Urinary bladder (tissue), 4 donors: ENCODE measurements around the gene GPR3. TPM values are rescaled to one million over a fixed set of nuclear protein-coding genes. Genes with fewer than 3 reads are reported as not detected.

ENCODE experiments used
- DNase-seq: peaks from one replicate; pipeline ENCODE4 v3.0.0-alpha.2; 2015; ENCODE audit errors: extremely low spot score
- H3K27ac ChIP-seq: one replicate; pipeline ENCODE4 v1.5.1; 2013; ENCODE audit warnings: low read depth, mild to moderate bottlenecking, moderate library complexity
- H3K36me3 ChIP-seq: one replicate; pipeline ENCODE4 v1.6.1; 2013; ENCODE audit warnings: mild to moderate bottlenecking, moderate library complexity; ENCODE audit not compliant: insufficient read depth
- H3K4me1 ChIP-seq: one replicate; pipeline ENCODE4 v1.6.1; 2013; ENCODE audit warnings: mild to moderate bottlenecking, moderate library complexity; ENCODE audit not compliant: insufficient read depth
- H3K4me3 ChIP-seq: one replicate; pipeline ENCODE4 v1.5.1; 2013; ENCODE audit warnings: low read depth, low read length
- WGBS: extraction: QIAGEN DNeasy Blood & Tissue Kit; methylation state at CpG from one replicate; pipeline ENCODE4 v1.1.7; 2013; 5-methylcytosine and 5-hydroxymethylcytosine counted together
- polyA plus RNA-seq: library from polyadenylated mRNA; stranded (reverse); fragments of 200-250 nt; gene quantifications from one replicate; pipeline ENCODE4 v1.2.3, GENCODE V29; 2013
- total RNA-seq: library from RNA; depleted of rRNA; stranded (reverse); fragments of >200 nt; gene quantifications from one replicate; pipeline ENCODE4 v1.2.3, GENCODE V29; 2014
- donor health status: healthy with polysubstance abuse.
- donor health status: healthy.

The GPR3 gene
- total and polyA plus RNA-seq, 2 donors = 0.16 to 1.8 TPM

DNA sequence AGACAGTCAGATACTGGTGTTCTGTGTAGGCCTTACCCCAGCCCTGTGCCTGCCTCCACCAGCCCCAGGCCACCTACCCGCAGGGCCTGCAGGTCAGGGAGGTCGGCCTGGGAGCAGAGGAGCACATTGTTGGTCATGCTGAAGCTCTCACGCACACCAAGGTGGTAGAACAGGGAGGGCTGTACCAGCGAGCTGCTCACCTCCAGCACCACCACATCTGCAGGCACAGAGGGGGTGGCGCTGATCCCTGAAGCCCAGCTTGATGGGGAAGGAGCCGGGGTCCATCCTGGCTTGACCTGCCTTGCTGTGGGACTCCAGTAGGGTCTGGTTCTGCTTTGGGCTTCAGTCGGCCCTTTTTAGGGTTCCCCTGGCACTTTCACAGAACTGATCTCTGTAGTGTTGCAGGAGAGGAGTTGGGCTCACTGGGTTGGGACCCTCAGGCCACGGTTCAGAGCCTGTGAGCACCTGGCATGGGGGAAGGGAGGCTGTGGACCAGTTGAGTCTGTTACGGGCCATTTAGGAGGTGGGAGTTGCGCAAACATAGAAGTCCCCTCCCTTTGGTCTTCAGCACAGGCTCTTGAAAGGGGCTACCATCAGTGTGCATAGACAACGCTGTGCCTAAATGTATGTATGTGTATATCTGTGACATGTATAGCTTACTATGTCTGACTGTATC is 27.6 kb upstream of the GPR3 start:
- Histone ChIP-seq H3K4me3 (no peak overlapping the region), H3K4me1 (no peaks in the 10 kb centered on the region), H3K27ac (no peak overlapping the region), H3K36me3 (no peaks in the 10 kb centered on the region)
- 71% methylated on average over 11 of the region's 11 CpGs for WGBS
- DNase-seq = no peak

DNA sequence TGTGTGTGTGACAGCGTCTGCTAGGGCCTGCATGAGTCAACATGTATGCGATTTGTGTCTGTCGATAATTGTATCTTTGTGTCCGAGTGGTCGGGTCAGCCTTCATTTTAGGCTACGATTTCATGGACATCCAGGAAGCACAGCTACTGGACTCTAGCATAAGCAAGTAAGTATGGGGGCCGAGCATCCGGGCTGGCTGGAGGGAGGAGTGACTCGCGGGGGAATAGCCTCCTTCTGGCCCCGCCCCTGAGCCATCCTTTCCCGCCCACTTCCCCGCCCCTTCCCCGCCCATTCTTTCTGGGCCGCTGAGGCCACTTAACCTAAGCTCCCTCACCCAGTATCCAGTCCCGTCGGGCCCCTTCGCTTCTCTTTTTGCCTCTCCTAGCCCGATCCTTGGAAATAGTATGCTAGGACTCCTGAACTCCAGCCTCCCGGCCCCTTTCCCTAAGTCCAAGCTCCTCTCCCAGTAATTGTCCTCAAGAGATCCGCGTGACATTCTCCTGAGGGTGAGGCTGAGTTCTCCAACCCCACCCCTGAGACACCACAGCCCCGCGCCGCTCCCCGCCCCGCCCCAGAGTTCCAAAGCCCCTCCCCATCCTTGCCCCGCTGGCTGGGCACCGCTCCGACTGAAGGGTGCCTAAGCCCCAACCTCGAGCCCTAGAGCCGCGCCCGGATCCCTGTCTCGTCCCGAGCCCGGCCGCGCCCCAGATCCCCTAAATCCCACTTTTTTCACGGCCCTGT is 26.9 kb upstream of the GPR3 start:
- WGBS = 2% methylated on average over 40 of the region's 40 CpGs

DNA sequence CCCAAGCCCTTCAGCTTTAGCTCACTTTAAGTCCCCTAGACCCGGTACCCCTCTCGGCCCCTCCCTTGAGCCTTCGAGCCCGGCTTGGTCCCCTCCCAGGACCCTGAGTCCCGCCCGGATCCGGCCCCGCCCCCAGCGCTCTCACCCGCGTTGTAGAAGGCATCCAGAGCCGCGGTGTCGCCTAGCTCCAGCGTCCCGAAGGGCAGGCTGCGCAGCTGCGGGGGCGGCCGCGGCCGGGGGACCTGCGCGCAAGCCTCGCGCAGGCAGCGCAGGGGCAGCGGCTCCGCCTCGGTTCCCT is 26.4 kb upstream of the GPR3 start:
- peak overlapping the region; percentile 78 for H3K4me3 ChIP-seq
- H3K27ac ChIP-seq = peak overlapping the region; percentile 91
- DNase-seq = no peak
- H3K36me3 ChIP-seq = no peaks in the 10 kb centered on the region
- under 1% methylated on average over 30 of the region's 30 CpGs for WGBS
- H3K4me1 ChIP-seq = no peaks in the 10 kb centered on the region

More for the DNA sequence above, 26.9 kb upstream of the GPR3 start:
- Histone ChIP-seq H3K36me3 (no peaks in the 10 kb centered on the region), H3K27ac (peak overlapping the region; percentile 91), H3K4me1 (no peaks in the 10 kb centered on the region), H3K4me3 (peak overlapping the region; percentile 78)
- peak; percentile 74 for DNase-seq

DNA sequence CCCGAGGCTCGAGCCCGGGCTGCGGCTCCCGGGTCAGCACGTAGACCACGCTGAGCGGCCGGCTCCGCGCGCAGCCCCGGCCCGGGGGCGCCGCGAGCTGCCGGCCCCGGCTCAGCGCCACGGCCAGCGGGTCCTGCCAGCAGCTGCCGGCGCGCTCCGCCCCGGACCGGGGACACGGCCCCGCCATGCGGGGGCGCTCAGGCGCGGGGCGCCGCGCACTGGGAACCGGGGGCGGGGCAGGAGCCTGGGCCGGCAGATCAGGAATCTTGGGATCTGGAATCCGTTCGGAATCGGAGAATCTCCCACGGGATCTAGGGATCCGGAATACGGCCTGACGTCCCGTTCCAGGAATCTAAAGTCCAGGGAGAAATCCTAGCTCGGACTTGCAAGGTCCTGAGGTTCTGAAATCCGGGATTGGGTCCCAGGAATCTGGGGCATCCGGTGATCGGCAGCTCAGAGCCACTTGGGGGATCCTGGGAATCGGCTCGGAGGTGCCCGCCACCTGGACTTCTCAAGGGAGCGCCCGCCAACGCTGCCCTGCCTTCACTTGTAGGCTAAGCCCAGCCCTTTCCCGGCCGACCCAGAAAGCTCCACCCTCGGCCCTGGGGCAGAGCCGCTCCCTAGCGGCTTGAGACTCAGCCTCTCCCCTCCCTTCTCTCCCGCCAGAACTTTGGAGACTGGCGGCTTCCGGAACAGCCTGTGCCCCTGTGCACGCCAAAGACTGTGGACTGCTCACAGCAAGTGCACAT is 25.8 kb upstream of the GPR3 start, which contains the start of gene MAP3K6:
Gene MAP3K6, minus strand, starts transcription at position 551 of the 749 bp plus-strand sequence. Its CDS starts 364 bp downstream, at position 187.
- peak within 1 kb of the TSS; percentile 91 for H3K27ac ChIP-seq
- peak within 1 kb of the TSS; percentile 78 for H3K4me3 ChIP-seq
- peak; percentile 69 for DNase-seq
- H3K36me3 ChIP-seq = no peaks in the 10 kb centered on the region
- no peaks in the 10 kb centered on the region for H3K4me1 ChIP-seq
- WGBS = under 1% methylated on average over 67 of the region's 67 CpGs

DNA sequence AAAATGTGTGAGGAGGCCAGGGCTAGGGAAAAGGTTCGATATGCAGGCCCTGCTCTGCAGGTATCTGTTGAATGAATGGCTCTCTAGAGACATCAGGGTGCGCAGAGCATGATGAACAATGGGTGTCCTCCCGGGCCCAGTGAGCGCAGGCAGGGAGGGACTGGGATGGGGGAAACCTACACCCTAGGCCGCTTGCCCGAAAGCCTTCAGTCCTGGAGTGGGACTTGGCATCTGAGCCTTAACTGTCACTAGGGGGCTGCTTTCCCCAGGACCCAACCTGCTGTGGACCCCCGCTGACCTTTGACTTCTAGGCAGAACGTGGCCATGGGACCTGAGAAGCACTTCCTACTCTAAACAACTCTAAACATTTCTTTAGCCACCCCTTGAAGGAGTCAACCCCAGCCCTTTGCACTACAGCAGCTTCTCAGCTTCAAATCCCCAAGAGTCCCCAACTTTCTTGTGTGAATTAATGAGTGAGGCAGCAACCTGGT is 25.2 kb upstream of the GPR3 start:
- no peak for DNase-seq
- Histone ChIP-seq H3K36me3 (no peaks in the 10 kb centered on the region), H3K27ac (peak overlapping the region; percentile 47), H3K4me1 (no peaks in the 10 kb centered on the region), H3K4me3 (peak overlapping the region; percentile 78)
- WGBS = 33% methylated on average over 8 of the region's 8 CpGs

DNA sequence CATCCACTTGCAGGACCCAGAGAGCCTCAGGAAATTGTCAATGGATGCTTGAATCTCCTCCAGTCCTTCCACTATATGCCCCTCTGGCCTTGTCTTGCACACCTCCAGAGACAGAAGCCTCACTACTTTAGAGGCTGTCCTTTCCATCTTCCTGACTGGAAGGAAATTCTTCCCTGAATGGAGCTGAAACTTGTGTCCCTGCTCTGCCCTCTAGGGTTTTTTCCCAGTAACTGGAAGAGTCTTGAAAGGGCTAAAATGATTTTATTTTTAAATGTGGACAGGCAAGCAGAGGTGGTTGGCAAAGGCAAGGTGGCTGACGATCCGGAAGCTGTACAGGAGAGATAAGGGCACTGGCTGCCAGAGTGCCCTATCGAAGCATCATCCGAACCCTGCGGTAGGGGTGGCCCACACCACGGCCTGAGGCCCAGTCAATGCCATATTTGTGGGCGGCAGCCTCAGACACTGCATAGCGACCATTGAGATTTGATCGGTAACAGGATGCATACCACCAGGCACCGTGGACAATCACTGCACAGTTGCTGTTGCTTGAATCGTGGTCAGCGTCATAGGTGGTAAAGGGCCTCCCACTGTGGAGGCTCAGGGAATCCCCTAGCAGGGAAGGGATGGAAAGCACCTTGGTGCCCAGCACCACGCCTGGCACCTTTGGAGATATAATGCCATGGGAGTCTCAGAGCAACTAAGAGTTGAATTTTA is 23.4 kb upstream of the GPR3 start:
- DNase-seq = no peak
- Histone ChIP-seq H3K4me1 (no peaks in the 10 kb centered on the region), H3K27ac (no peak overlapping the region), H3K36me3 (no peaks in the 10 kb centered on the region), H3K4me3 (no peak overlapping the region)
- 76% methylated on average over 13 of the region's 13 CpGs for WGBS

DNA sequence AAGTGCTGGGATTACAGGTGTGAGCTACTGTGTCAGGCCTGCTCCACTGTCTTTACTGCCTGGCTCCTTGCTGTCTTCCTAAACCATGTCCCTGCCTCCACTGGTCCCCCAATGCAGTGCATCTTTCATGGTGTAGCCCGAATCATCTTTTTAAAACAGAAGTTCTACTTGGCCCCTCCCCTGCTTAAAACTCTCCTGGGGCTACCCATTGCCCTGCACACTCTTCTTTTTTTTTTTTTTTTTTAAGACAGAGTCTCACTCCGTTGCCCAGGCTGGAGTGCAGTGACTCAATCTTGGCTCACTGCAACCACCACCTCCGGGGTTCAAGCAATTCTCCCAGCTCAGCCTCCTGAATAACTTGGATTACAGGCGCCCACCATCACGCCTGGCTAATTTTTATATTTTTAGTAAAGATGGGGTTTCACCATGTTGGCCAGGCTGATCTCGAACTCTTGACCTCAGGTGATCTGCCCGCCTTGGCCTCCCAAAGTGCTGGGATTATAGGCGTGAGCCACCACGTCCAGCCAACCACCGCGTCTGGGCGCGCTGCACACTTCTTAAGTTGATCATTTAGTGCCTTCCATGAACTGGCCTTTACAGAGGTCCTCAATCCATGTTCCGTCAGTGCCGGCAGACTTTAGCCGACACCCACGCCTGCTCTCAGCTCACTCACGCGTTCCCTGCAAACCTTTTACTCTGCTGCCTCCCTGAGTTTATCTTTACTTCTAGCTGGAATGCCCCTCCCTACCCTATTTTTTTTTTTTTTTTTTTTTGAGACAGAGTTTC is 20.2 kb upstream of the GPR3 start:
- no peak overlapping the region for H3K27ac ChIP-seq
- no peak for DNase-seq
- WGBS = 88% methylated on average over 19 of the region's 19 CpGs
- H3K4me1 ChIP-seq = no peaks in the 10 kb centered on the region
- no peaks in the 10 kb centered on the region for H3K36me3 ChIP-seq
- H3K4me3 ChIP-seq = no peak overlapping the region

DNA sequence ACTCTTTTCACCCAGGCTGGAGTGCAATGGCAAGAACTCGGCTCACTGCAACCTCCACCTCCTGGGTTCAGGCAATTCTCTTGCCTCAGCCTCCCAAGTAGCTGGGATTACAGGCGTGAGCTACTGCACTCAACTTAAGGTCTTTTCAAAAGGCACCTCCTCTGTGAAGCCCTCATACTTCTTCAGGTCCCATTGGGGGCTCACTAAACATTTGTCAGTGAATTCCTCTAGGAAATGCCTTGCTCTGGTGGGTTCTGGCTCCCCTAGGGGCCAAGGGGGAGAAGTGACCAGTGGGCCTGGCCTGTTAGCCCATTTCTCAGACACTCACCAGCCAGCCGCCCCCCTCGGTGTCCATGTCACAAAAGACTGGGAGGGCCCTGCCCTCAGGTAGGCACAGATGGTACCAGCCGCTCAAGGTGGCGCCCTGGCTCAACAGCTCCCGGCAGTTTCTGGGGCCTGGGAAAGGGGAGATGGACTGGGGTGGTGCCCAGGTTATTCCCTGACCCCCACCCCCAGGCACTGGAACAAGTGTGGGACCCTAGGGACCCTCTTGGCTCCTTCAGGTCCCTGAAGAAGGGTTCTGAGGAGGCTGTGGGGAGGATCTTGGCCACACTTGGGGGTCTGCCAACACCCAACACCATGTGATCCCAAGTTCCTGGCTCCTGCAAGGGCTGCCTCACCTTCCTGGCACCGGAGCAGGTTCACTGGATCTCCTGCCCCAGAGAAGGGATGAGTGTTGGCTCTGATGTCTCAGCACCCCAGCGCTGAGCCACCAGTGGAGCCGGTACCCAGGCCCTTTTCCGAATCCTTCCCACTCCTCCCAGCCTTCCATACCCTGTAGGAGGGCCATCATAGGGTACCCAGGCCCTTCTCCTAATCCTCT is 19.4 kb upstream of the GPR3 start:
- 91% methylated on average over 11 of the region's 11 CpGs for WGBS
- Histone ChIP-seq H3K36me3 (no peaks in the 10 kb centered on the region), H3K4me1 (no peaks in the 10 kb centered on the region), H3K27ac (no peak overlapping the region), H3K4me3 (no peak overlapping the region)
- DNase-seq = no peak

DNA sequence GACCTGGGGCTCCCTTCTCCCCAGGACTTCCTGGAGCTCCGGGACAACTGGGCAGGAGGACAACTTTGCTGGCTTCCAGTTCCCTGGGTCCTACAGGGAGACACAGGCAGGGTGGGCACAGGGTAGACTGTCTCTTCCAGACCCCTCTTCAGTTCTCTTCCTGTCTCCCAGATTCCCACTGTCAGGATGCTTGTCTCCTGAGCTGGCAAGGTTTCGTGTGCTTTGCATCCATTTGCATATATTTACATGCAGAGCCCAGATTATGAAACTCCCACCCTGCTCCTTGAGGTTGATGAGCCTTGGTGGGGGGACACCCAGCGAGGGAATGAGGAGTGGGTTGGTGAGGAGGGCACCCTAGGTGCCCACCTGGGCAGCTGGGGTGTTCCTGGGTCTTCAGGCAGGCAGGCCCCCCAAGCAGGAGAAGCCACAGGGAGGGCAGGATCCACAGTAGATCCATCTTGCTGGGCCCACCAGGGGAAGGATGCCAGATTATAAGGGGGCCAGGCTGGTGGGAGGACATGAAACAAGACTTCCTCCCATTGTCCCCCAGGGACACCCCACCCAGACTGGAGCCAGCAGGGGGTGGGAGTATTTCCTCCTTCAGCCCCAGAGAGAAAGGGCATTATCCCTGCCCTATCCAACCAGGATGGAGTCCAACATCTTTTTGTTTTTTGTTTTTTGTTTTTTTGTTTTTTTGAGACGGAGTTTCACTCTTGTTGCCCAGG is 17.9 kb upstream of the GPR3 start, which contains the start of gene FCN3:
Gene FCN3, minus strand, starts transcription at position 463 of the 725 bp plus-strand sequence. Its CDS starts 6 bp downstream, at position 457.
- H3K4me3 ChIP-seq = no peak within 1 kb of the TSS
- 74% methylated on average over 4 of the region's 4 CpGs for WGBS
- no peaks in the 10 kb centered on the region for H3K4me1 ChIP-seq
- no peak within 1 kb of the TSS for H3K27ac ChIP-seq
- H3K36me3 ChIP-seq = no peaks in the 10 kb centered on the region
- no peak for DNase-seq

DNA sequence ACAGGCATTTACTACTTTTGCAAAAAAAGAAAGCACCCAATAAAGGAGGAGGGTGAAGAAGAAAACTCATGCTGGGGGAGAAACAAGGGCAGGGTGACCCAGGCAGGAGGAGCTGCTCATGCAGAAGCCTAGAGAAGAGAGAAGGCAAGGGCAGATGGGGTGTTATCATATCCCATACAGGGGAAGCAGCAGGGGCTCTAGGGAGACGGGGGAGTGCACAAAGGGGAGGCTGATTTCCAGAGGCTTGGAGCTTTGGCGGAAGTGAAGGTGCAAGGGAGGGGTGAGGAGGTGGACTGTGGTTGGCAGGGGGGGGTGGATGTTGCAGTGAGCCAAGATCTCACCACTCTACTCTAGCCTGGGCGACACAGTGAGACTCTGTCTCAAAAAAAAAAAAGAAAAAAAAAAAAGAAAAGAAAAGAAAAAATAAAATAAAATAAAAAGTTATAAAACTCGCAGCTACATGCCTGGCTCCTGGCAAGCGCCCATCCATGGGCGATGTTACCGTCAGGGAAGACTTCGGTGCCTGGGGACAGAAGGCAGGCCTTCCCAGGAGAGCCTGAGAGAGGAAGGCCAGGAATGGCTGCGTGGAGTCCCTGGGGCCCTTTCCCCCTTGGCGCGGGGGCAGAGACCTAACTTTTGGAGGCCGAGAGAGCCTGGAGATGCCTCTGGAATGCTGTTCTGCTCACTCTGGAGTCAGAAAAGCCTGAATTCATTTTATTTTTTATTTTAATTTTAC is 14.5 kb upstream of the GPR3 start:
- no peaks in the 10 kb centered on the region for H3K36me3 ChIP-seq
- DNase-seq = no peak
- no peaks in the 10 kb centered on the region for H3K4me1 ChIP-seq
- WGBS = 84% methylated on average over 12 of the region's 12 CpGs
- no peak overlapping the region for H3K27ac ChIP-seq
- no peak overlapping the region for H3K4me3 ChIP-seq

DNA sequence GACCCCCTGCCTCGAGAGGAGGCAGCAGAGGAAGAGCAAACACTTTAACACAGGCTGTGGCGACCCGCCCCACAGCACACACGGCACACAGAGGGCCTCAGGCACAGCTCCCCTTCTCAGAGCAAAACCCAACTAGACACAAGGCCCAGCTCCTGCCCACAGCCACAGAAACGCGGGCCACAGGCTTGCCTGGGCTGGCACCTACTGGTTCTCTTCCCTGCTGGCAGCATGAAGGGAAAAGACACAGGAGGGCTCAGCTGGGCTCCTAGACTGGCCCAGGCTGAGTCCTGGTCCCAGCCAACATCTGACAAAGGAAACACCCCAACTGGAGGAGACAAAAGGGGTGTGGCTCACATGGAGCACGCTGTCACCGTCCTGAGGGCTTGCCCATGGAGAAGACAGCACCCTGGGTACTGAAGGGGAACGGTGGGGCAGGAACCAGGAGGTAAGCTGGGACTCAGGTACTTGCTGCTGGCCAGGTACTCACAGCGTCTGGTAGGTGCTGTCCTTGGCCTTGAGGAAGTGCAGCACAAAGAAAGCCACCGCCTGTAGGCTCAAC is 12.8 kb upstream of the GPR3 start:
- WGBS = 80% methylated on average over 11 of the region's 11 CpGs
- Histone ChIP-seq H3K4me1 (no peaks in the 10 kb centered on the region), H3K36me3 (no peaks in the 10 kb centered on the region), H3K4me3 (no peak overlapping the region), H3K27ac (no peak overlapping the region)
- DNase-seq = no peak
